ENCODE results near the gene TMEM38B.

Gene TMEM38B

DNA sequence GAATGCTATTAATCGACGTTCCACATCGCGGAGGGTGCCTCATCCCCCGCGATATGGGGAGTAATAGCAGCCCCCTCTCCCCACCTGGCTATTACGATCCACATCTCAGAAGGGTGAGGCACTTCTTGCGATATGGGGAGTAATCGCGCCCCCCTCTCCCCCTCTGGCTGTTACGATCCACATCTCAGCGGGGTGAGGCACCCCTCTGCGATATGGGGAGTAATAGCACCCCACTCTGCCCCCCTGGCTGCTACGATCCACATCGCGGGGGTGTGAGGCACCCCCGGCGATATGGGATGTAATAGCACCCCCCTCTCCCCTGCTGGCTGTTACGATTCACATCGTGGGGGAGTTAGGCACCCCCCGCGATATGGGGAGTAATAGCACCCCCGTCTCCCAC is 128.5 kb downstream of the TMEM38B start:
- TF ChIP-seq, protein P1, sequence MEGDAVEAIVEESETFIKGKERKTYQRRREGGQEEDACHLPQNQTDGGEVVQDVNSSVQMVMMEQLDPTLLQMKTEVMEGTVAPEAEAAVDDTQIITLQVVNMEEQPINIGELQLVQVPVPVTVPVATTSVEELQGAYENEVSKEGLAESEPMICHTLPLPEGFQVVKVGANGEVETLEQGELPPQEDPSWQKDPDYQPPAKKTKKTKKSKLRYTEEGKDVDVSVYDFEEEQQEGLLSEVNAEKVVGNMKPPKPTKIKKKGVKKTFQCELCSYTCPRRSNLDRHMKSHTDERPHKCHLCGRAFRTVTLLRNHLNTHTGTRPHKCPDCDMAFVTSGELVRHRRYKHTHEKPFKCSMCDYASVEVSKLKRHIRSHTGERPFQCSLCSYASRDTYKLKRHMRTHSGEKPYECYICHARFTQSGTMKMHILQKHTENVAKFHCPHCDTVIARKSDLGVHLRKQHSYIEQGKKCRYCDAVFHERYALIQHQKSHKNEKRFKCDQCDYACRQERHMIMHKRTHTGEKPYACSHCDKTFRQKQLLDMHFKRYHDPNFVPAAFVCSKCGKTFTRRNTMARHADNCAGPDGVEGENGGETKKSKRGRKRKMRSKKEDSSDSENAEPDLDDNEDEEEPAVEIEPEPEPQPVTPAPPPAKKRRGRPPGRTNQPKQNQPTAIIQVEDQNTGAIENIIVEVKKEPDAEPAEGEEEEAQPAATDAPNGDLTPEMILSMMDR (conservative IDR thresholded peaks at IDR 0.05; ENCODE audit: low read length), result no peak
- no peak overlapping the region for H3K4me3 ChIP-seq (ENCODE audit: low read length)
- DNase-seq (ENCODE audit: low read depth), result no peak

All from AG10803 (cell line).